ENCODE measurements around the gene STRAP. TPM values are rescaled to one million over a fixed set of nuclear protein-coding genes. Genes with fewer than 3 reads are reported as not detected.

The STRAP gene
- total and polyA plus RNA-seq, 2 donors (not counting 1 experiment from before 2014, with no cell fraction given): 44.4 to 49.0 TPM

DNA sequence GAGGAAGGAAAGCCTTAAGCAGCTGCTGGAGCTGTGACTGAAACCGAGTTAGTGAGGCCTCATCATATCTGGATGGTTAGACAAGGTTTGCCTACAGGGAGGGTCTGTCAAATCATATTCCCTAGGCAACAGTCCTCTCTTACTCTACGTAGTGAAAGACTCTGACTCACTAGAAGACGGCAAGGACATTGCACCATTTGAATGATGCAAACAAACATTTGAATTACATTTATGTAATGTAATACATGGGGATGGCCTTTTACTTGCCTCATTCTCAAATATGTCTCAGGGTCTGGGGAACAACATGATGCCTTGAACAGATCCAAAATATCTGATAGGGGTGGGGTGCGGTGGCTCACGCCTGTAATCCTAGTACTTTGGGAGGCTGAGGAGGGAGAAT lies 29.8 kb upstream of the STRAP start:
- ChIA-PET POLR2A (no interaction called here), CTCF (interaction anchor here (1.0 to 7.0 kb wide), 2 partner anchors 11 to 320 kb away, joined by 3 to 48 read pairs; no protein-coding TSS in a partner anchor)
- no peak overlapping the region for H3K27ac Mint-ChIP-seq
- WGBS (ENCODE audit: insufficient coverage): 86% methylated on average over 2 of the region's 5 CpGs
- intact Hi-C loops (cut with micrococcal nuclease): no loop called here
- no peaks in the 10 kb centered on the region for H3K27me3 Mint-ChIP-seq
- Histone ChIP-seq H3K27me3 (replicated peaks in 1 of 4; ENCODE audit: control extremely low read depth in 1 of 4, control insufficient read depth in 3 of 4, insufficient read depth in 4 of 4, low read length in 3 of 4) (no peaks in the 10 kb centered on the region), H3K9ac (ENCODE audit: low read length) (no peak overlapping the region), H3K36me3 (replicated peaks in 1 of 2; ENCODE audit: control extremely low read depth in 1 of 2, control insufficient read depth in 1 of 2, extremely low read depth in 1 of 2, insufficient read depth in 2 of 2, low read length in 1 of 2) (no peaks in the 10 kb centered on the region), H3K79me2 (ENCODE audit: control insufficient read depth, insufficient read depth, low read length) (no peaks in the 10 kb centered on the region), H3K27ac (ENCODE audit: low read length in 2 of 2) (no peak overlapping the region), H3K4me2 (replicated peaks; ENCODE audit: low read depth, low read length, poor library complexity, severe bottlenecking) (no peak overlapping the region), H3K4me3 (ENCODE audit: control extremely low read depth in 1 of 5, extremely low read depth in 1 of 5, insufficient read depth in 1 of 5, low read depth in 2 of 5, low read length in 4 of 5) (no peak overlapping the region), H4K20me1 (ENCODE audit: control insufficient read depth, insufficient read depth, low read length, poor library complexity, severe bottlenecking) (no peaks in the 10 kb centered on the region), H3K9me3 (ENCODE audit: control extremely low read depth in 1 of 3, control insufficient read depth in 2 of 3, insufficient read depth in 1 of 3, low read length in 2 of 3) (no peaks in the 10 kb centered on the region), H2AFZ (ENCODE audit: insufficient read depth, low read depth, low read length, poor library complexity, severe bottlenecking) (no peak overlapping the region), H3K4me1 (ENCODE audit: control insufficient read depth in 2 of 2, insufficient read depth in 2 of 2, low read length in 2 of 2) (no peaks in the 10 kb centered on the region)
- no peak overlapping the region for H3K4me3 Mint-ChIP-seq
- DNase-seq: no peak
- no peaks in the 10 kb centered on the region for H3K9me3 Mint-ChIP-seq (ENCODE audit: insufficient read depth)
- TF ChIP-seq CTCF (IDR thresholded peaks at IDR 0.05): no peak
- TF ChIP-seq EZH2 (IDR thresholded peaks at IDR 0.05; ENCODE audit: borderline replicate concordance, insufficient read depth, low read depth, low read length, poor library complexity, severe bottlenecking): no peak
- no peak for ATAC-seq (ENCODE audit: low read depth)
- H3K4me1 Mint-ChIP-seq: no peaks in the 10 kb centered on the region

GRCh38 chr12:15853877-15854276 lies 28.3 kb upstream of the STRAP start:
- Mint-ChIP-seq H3K27ac (no peak overlapping the region), H3K4me3 (no peak overlapping the region), H3K9me3 (ENCODE audit: insufficient read depth) (no peaks in the 10 kb centered on the region), H3K4me1 (no peaks in the 10 kb centered on the region), H3K27me3 (no peaks in the 10 kb centered on the region)
- ChIA-PET CTCF (interaction anchor here (1.4 to 7.0 kb wide), 3 partner anchors 262 to 322 kb away, joined by 4 to 85 read pairs (median 48); no protein-coding TSS in a partner anchor), POLR2A (no interaction called here)
- no peak overlapping the region for H2AFZ ChIP-seq (ENCODE audit: insufficient read depth, low read depth, low read length, poor library complexity, severe bottlenecking)
- no peaks in the 10 kb centered on the region for H3K36me3 ChIP-seq (replicated peaks in 1 of 2; ENCODE audit: control extremely low read depth in 1 of 2, control insufficient read depth in 1 of 2, extremely low read depth in 1 of 2, insufficient read depth in 2 of 2, low read length in 1 of 2)
- no peaks in the 10 kb centered on the region for H3K4me1 ChIP-seq (ENCODE audit: control insufficient read depth in 2 of 2, insufficient read depth in 2 of 2, low read length in 2 of 2)
- no peaks in the 10 kb centered on the region for H3K9me3 ChIP-seq (ENCODE audit: control extremely low read depth in 1 of 3, control insufficient read depth in 2 of 3, insufficient read depth in 1 of 3, low read length in 2 of 3)
- H3K9ac ChIP-seq (ENCODE audit: low read length): no peak overlapping the region
- H4K20me1 ChIP-seq (ENCODE audit: control insufficient read depth, insufficient read depth, low read length, poor library complexity, severe bottlenecking): no peaks in the 10 kb centered on the region
- no peak for ATAC-seq (ENCODE audit: low read depth)
- 77% methylated on average over 3 of the region's 4 CpGs for WGBS (ENCODE audit: insufficient coverage)
- H3K27ac ChIP-seq (ENCODE audit: low read length in 2 of 2): no peak overlapping the region
- DNase-seq: no peak
- intact Hi-C loops (cut with micrococcal nuclease): no loop called here
- H3K79me2 ChIP-seq (ENCODE audit: control insufficient read depth, insufficient read depth, low read length): no peaks in the 10 kb centered on the region
- H3K4me3 ChIP-seq (ENCODE audit: control extremely low read depth in 1 of 5, extremely low read depth in 1 of 5, insufficient read depth in 1 of 5, low read depth in 2 of 5, low read length in 4 of 5): no peak overlapping the region
- no peaks in the 10 kb centered on the region for H3K27me3 ChIP-seq (replicated peaks in 1 of 4; ENCODE audit: control extremely low read depth in 1 of 4, control insufficient read depth in 3 of 4, insufficient read depth in 4 of 4, low read length in 3 of 4)
- H3K4me2 ChIP-seq (replicated peaks; ENCODE audit: low read depth, low read length, poor library complexity, severe bottlenecking): no peak overlapping the region
- TF ChIP-seq EZH2 (IDR thresholded peaks at IDR 0.05; ENCODE audit: borderline replicate concordance, insufficient read depth, low read depth, low read length, poor library complexity, severe bottlenecking) (no peak), CTCF (IDR thresholded peaks at IDR 0.05) (no peak)

All from B cell (primary cell).